HG03095 (cell line): ENCODE data around the gene AEBP2.

Experiments
- ATAC-seq: cut with Tn5 transposase; IDR thresholded peaks from one replicate; pipeline ENCODE4 v1.9.1; 2021; ENCODE audit warnings: moderate library complexity; ENCODE audit not compliant: unreplicated experiment

The AEBP2 gene

DNA sequence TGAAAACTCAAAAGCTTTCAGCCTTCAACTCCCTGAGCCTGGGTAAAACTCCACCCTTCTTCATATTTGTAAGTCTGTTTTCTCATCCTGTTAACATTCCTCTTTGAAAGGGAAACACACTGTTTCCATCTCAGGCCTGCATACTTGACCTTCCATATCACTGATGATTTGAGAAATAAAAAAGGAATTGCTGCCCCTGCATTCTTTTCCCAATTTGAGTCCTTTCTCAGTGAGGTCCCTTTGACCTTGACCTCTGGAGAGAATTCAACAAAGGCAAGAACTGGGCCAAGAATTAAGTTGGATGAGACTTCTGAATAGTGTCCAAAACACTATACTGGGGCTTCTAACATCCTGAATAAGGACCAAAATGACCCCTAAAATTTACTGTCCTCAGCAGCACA, 108.0 kb downstream of the AEBP2 start:
- ATAC-seq, result no peak

DNA sequence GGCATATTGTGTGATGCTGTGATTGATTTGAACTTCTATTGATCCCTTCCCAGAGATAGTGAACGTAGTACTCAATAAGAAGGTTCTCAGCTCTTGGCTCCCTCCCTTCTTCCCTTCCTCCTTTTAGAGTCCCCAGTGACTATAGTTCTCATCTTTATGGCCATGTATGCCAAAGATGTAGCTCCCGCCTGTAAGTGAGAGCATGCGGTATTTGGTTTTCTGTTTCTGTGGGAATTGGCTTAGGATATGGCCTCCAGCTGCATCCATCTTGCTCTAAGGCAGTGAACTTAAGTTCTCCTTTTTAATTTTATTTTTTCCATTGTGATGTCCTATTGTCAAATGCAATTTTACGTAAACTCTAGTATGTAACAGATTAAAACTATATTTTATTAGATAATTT, 109.5 kb downstream of the AEBP2 start:
- no peak for ATAC-seq

DNA sequence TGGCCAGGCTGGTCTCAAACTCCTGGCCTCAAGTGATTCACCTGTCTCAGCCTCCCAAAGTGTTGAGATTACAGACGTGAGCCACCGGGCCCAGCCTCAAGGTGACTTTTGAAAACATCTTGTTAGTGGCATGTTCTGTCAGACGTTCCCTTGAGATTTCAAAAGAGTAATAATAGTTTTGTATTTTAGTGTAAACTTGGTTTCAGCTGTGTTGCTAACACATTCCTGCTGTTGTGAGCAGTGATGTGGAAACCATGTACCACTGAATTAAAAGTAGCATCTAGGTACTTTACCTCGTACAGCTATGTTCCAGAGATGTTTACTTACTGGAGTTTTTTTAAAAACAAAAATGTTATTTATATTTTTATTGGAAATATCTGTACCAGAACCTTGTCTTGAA, 111.3 kb downstream of the AEBP2 start:
- no peak for ATAC-seq

GRCh38 chr12:19552441-19553097, 113.3 kb downstream of the AEBP2 start:
- peak; percentile 85 for ATAC-seq

DNA sequence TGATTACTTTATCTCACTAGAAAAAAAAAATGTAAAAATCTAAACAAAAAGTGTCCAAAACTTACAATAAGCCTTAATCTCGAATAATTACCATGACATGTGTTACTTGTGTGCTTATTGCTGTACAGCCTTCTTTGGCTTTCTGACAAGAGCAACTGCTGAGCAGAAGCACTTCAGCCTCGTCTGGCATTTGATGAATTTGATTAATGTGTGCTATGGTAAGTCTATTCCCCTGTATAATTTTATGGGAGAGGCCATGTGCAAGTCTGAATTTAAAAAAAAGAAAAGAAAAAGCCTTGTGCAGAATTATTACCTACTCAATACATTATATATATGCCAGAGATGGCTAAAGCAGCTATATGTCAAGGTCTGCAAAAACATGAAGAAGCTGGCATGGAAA, 113.9 kb downstream of the AEBP2 start:
- ATAC-seq, result no peak

DNA sequence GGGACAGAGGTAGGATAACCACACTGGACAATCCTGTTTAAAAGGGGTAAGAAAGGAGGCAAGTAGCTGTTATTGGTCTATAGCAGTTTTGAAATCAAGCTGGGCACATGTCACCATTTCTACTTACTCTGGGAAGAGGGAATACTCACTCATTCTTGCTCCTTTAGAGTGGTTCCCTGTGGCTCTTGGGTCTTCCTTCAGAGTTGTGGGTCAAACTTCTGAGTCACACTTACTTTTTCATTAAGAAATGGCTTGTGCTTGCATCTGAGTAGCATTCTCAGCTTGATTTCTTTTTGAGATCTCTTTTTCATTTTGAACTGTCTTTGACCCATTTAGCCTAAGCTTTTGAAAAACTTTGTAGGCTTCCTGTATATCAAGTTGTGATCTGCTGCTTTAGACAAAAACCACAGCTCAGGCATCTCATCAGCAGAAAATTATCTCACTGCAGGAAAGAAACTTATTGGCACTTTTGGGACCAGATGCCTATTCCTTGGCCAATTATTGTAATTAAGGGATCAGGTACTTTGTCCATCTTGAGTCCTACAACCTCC, 122.2 kb downstream of the AEBP2 start:
- no peak for ATAC-seq
